NCI-H1930 (cell line): ENCODE measurements around the gene CTXN3.

ENCODE experiments used
- DNase-seq, 2 experiments: peaks; one replicate each; lab custom pipeline; 2025; lab: John Stamatoyannopoulos, UW

The CTXN3 gene

DNA sequence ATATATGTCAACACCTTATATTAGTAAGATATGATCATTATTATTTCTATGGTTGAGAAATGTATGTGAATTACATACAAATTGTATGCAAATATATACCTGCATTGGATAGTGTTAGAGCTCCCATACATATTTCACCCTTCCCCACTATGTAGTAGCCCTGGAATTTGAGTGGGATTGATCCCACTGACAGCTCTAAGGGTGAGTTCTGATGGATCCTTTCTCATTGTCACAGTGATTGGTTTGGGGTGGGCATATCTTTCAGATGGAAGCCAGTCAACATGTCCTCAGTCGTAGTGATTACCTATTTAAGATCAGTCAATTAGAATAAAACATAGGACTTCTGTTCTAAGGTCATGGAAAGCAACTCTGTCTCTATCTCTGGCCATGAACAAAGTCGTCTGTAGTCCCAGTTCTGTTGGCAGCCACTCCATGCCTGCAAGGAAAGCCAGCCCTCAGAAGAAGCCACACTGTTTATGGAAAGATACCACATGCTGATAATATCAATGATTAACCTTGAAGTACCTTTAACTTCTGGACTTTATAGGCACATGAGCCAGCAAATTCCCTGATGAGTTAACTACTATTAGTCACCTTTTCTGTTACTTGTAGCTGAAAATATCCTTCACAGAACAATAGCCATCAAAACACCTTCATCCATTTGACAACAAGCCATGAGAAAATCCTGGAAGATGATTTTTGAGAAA lies 49.2 kb downstream of the CTXN3 start:
- DNase-seq, result no peak

DNA sequence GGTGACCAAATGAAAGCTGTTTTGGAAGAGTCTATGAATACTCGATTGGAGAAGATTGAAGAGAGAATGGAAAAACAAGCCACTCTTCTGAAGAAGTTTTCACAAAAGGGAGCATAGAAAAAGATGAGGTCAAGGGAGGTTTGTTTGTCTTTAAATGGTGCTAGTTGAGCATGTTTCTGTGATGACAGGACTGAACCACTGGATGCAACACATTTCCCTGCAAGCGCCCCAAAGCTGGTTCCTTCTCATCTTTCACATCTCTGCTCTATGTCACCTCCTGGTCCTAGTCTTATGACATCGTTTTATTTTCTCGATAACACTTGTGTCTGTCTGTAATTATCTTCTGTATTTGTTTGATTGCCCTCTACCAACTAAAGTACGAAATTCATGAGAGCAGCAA lies 50.5 kb downstream of the CTXN3 start:
- DNase-seq, result no peak

DNA sequence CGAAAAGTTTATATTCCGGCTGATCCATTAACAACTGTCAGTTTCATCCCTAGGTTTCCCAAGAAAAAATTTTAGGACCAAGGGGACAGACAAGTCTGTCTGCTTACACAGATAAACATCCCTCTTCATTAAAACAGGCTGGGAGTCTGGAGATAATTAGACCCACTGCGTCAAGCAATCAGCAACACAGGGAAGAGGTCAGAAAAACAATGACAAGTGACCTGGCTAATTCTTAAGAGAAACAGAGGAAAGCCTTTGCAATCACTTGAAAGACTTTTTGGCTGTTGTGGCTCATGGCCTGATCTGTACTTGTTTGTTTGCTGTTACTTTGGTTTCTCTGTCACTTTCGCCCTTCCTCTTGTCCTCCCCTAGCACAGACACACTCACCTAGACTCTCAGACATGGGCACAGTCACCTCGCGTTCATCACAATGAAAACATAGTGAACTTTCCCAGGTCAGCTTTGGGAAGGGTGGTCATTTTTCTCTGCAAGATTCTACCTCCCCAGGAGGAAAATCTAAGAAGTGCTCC lies 51.4 kb downstream of the CTXN3 start:
- no peak for DNase-seq

DNA sequence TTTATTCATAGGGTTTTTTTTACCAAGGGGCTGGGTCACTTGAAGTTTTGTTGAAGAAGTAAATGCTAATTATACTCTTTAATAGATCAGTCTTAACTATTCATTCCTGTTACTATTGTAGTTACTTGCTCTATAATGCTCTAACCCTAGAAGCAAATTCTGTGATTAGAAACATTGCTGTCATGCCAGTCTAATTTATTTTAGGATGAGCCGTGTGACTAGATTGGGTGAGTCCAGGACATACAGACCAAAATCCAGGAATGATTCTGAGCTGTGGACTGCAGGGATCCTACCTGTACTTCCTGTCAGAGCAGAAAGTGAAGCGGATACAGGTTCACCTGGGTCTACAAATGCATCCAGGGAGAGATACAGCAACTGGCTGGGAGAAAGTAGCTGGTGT lies 53.6 kb downstream of the CTXN3 start:
- no peak for DNase-seq

DNA sequence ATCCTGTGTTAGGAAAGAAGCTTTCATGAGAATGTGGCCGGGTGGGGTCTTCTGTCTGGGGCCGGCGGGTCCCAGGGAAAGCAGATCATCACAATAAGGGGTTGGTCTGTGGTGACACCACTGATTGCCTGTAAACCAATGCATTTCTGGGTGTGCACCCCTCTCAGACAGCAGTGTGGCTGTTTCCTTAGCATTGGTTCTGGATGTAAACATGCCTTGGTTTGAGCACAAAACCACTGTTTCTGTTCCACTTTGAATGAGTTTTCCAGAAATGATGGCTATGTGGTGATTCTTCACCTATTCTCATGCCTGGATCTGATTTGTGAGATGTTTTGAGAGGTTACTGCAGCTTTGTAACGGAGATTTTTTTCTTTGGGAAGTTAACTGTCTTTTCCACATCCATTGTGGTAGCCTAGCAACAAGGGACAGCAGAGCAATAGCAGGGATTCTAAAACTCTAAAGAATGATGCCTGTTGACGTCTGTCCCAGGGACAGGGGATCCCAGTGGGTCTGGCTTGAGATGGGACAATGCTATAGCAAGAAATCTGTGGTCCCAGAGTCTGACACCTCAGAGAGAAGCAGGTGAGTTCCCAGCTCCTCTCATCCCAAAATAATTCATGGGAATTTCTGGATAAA lies 54.2 kb downstream of the CTXN3 start, which contains the start of gene CCDC192:
TSS of gene CCDC192 (plus strand) at position 466 of the 636 bp plus-strand sequence. CDS start at position 521, 55 bp downstream.
- DNase-seq, result no peak

DNA sequence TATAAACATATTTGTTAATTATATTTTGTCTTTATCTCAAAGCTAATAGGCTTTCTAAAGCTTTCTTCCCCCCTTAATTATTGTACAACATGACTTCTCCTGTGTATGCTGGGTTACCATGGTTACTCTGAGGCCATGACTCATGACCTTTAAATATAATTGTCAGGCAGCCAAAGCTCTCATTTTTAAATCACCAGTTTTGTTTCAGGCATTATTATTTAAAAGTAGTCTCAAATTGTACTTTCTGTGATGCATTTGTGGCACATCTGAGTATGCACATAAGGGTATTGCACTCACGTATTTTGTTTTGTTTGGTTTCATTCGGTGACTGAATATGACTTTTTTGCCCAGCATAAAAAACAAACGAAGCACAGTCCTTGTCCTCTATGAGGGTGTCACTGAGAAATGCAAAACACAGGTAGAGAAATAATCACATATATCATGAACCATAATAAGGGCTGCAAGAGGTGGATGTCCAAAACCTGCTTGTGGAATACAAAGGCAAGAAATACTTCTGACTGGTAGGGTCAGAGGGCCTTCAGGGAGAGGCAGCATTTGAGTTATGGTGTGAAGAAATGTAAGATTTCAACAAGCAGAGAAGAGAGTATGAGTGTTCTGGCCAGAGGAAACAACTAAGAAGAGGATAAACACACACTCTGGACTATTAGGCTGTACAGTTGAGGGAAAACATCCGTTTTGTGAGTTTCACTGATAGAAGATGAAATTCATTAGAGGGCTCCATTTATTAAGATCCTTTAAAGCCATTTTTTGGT lies 56.4 kb downstream of the CTXN3 start:
- no peak for DNase-seq

DNA sequence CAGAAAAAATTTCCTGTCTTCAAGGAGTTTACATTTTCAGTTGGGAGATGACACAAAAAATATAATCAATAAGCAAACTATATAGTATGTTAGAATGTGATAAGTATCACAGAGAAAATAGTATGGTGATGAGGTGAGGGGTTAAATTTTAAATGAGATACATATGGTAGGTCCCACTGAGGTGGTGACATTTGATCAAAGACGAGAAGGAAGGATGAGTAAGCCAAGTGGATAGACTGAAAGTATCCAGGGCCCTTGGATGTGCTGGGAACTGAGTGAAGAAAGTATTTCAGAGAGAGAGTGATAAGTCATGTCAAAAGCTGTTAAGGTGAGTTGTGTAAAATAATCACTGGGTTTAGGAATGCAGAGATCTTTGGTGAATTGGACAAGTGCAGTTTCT lies 57.8 kb downstream of the CTXN3 start:
- no peak for DNase-seq

DNA sequence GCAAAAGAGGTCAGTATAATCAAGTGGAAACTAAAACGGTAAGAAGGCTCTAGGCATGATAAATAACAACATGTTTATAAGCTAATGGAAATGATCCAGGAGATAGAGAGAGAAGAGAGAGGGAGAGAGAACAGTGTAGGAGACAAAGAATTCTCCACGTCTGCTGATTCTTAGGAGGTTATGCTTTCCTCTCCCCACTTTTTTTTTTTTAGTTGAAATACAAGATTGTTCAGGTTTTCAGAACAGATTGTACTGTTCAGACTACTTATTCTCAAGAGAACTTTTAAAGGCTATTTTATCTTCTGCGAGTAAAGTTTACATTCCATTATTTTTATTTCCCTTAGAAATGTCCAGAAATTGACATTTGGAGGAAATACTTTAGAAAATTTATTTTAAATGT lies 58.3 kb downstream of the CTXN3 start:
- no peak for DNase-seq
